Frontal cortex (tissue), 1 donor: Measurements from ENCODE around the gene PRG2. TPM values are rescaled to one million over a fixed set of nuclear protein-coding genes. Genes with fewer than 3 reads are reported as not detected.

Experiments
- total RNA-seq: library from RNA; depleted of rRNA; stranded (reverse); fragments of >200 nt; gene quantifications from one replicate; pipeline ENCODE4 v1.2.3, GENCODE V29; 2014

The PRG2 gene
- total RNA-seq, 1 donor from 2014 or later, result not detected

Other genes starting within 250 kb of the PRG2 start
- 15.9 TPM for gene LRRC55, start 208.7 kb downstream of the PRG2 start, total RNA-seq
- 5.3 TPM for gene APLNR, start 153.4 kb downstream of the PRG2 start, total RNA-seq
- gene TNKS1BP1, start 65.7 kb downstream of the PRG2 start, total RNA-seq, result 20.0 TPM
- 53.8 TPM for gene SSRP1, start 54.8 kb downstream of the PRG2 start, total RNA-seq
- gene P2RX3, start 52.3 kb downstream of the PRG2 start, total RNA-seq, result not detected
- not detected for gene PRG3, start 9.5 kb downstream of the PRG2 start, total RNA-seq
- 4.1 TPM for gene SLC43A3, start 36.5 kb upstream of the PRG2 start, total RNA-seq
- 0.41 TPM for gene RTN4RL2, start 69.9 kb upstream of the PRG2 start, total RNA-seq
- gene SLC43A1, start 125.1 kb upstream of the PRG2 start, total RNA-seq, result 2.0 TPM
- gene TIMM10, start 140.1 kb upstream of the PRG2 start, total RNA-seq, result 39.9 TPM
- not detected for gene SMTNL1, start 146.9 kb upstream of the PRG2 start, total RNA-seq
- 57.9 TPM for gene UBE2L6, start 177.0 kb upstream of the PRG2 start, total RNA-seq
- gene SERPING1, start 207.0 kb upstream of the PRG2 start, total RNA-seq, result 7.3 TPM